Peyer's patch (tissue), 4 donors: ENCODE results near the gene OSTN.

Experiments
- CTCF ChIP-seq, 6 experiments: fragments of 450-650 bp in 4 of 6; fragments of 200-600 bp in 2 of 6; sonication (generic) in 1 of 6; IDR thresholded peaks; one replicate each; pipeline ENCODE4 v1.5.1; 2017 to 2019; ENCODE audit warnings: antibody characterized with exemption in 6 of 6, mild to moderate bottlenecking in 3 of 6, moderate library complexity in 1 of 6
- POLR2A ChIP-seq, 2 donors: fragments of 450-650 bp; IDR thresholded peaks; one replicate each; pipeline ENCODE4 v1.5.1; 2017; ENCODE audit warnings: antibody characterized with exemption in 2 of 2, mild to moderate bottlenecking in 2 of 2, moderate library complexity in 2 of 2

DNA sequence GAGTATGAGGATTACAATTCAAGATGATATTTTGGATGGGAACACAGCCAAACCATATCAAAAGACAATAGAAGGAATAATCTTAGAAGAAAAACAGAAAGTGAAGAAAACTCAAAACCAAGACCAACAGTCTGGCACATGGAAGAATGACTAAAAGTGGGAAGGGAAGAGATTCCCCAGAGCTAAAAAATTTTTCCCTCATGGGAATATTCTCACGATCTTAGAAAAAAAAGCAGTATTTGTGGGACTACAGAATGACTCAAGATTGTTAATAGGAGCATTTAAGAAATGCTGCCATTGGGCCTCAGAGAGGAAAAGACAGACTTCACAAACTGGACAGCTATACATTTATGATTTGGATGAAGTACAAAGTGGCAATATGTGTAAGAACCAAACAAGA lies 18.3 kb downstream of the OSTN start:
- no peak for TF ChIP-seq CTCF (IDR thresholded peaks at IDR 0.05)
- TF ChIP-seq POLR2A (IDR thresholded peaks at IDR 0.05) = no peak
